ENCODE results near the gene GADD45GIP1.

GRCh38 chr19:12983542-12984142, 26.6 kb upstream of the GADD45GIP1 start:
- no peak for TF ChIP-seq POLR2A (IDR thresholded peaks at IDR 0.05; ENCODE audit: low read length)
- no peak for TF ChIP-seq PHF8 (IDR thresholded peaks at IDR 0.05; ENCODE audit: borderline replicate concordance, low read depth)
- TF ChIP-seq CTCF (IDR thresholded peaks at IDR 0.05): peak; percentile 83
